Lung (tissue), 12 donors: ENCODE data around the gene SH3BGRL. TPM values are rescaled to one million over a fixed set of nuclear protein-coding genes. Genes with fewer than 3 reads are reported as not detected.

Source experiments
- ATAC-seq: fragments of 200-7000 bp; cut with Tn5 transposase; one replicate; pipeline ENCODE4 v1.9.1; 2020; ENCODE audit warnings: moderate number of reproducible peaks; ENCODE audit not compliant: insufficient read depth, low FRiP score
- DNase-seq, 3 donors: peaks; one replicate each; pipeline ENCODE4 v3.0.0-alpha.2; 2013 to 2017
- H3K27ac ChIP-seq, 2 donors: one replicate each; pipeline ENCODE4 v1.5.1; 2013; ENCODE audit warnings: mild to moderate bottlenecking in 2 of 2, moderate library complexity in 2 of 2, control low read depth in 1 of 2, inconsistent platforms in 1 of 2, low read depth in 1 of 2, low read length in 1 of 2
- H3K27me3 ChIP-seq, 3 donors: one replicate each; pipeline ENCODE4 v1.5.1; 2013; ENCODE audit warnings: low read length in 2 of 3; ENCODE audit not compliant: control insufficient read depth in 3 of 3, insufficient read depth in 3 of 3
- H3K36me3 ChIP-seq, 4 donors: one replicate each; pipeline ENCODE4 v1.5.1; 2013; ENCODE audit warnings: low read length in 4 of 4, mild to moderate bottlenecking in 1 of 4, moderate library complexity in 1 of 4; ENCODE audit not compliant: control insufficient read depth in 4 of 4, insufficient read depth in 4 of 4
- H3K4me1 ChIP-seq, 5 donors: one replicate each; pipeline ENCODE4 v1.5.1; 2013; ENCODE audit warnings: low read length in 5 of 5, mild to moderate bottlenecking in 2 of 5, moderate library complexity in 1 of 5; ENCODE audit not compliant: control insufficient read depth in 5 of 5, insufficient read depth in 5 of 5
- H3K4me3 ChIP-seq: one replicate; pipeline ENCODE4 v1.5.1; 2013; ENCODE audit warnings: mild to moderate bottlenecking, control low read depth, moderate library complexity
- H3K9ac ChIP-seq, 2 donors: one replicate each; pipeline ENCODE4 v1.5.1; 2013; ENCODE audit warnings: low read length in 2 of 2, control low read depth in 1 of 2; ENCODE audit not compliant: insufficient read depth in 1 of 2
- H3K9me3 ChIP-seq, 4 donors: one replicate each; pipeline ENCODE4 v1.5.1; 2013; ENCODE audit warnings: low read length in 3 of 4, mild to moderate bottlenecking in 1 of 4, moderate library complexity in 1 of 4; ENCODE audit not compliant: control insufficient read depth in 4 of 4, insufficient read depth in 3 of 4
- WGBS, 2 donors: extraction: QIAGEN DNeasy Blood & Tissue Kit; methylation state at CpG; one replicate each; pipeline ENCODE4 v1.1.7; 2013; 5-methylcytosine and 5-hydroxymethylcytosine counted together
- polyA plus RNA-seq, 2 donors: library from polyadenylated mRNA; stranded (reverse); fragments of 200-250 nt; gene quantifications; one replicate each; pipeline ENCODE4 v1.2.1, GENCODE V29; 2013
- total RNA-seq, 2 donors: library from RNA; depleted of rRNA in 1 of 2; stranded (reverse); fragments of >200 nt in 1 of 2; gene quantifications; one replicate each; pipeline ENCODE4 v1.2.1, GENCODE V29; 2014 to 2021
- TF ChIP-seq, protein P1 (sequence below): IDR thresholded peaks from 2 replicates; pipeline ENCODE4 v1.5.1; 2012; ENCODE audit warnings: mild to moderate bottlenecking; ENCODE audit errors: control extremely low read depth, extremely low read depth
- donor health status: control.
- donor health status: control.
- donor health status: Bipolar disorder and iron deficiency.
- donor health status: healthy.
- donor health status: DM: yes; HTN: yes; CAD: no.

Gene SH3BGRL
- total and polyA plus RNA-seq, 4 donors, result 73.1 to 196 (median 92.9) TPM

DNA sequence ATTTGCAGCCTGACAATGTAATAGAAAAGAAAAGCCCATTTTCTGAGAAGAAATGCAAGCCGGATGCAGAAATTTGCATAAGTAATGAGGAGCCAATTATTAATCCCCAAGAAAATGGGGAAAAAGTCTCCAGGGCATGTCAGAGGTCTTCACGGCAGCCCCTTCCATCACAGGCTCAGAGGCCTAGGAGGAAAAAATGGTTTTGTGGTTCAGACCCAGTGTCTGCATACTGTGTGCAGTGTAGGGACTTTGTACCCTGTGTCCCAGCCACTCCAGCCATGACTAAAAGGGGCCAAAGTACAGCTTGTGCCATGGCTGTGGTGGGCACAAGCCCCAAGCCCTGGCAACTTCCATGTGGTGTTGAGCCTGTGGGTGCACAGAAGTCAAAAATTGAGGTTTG is 92.2 kb downstream of the SH3BGRL start:
- WGBS, 2 donors, result 90 to 100% methylated on average over 2 of the region's 2 CpGs
- Histone ChIP-seq H3K4me3 (no peak overlapping the region), H3K36me3 (peaks cover 0 to 12% (median 2%) of the 10 kb centered on the region in 4 donors), H3K27me3 (no peaks in the 10 kb centered on the region), H3K4me1 (no peaks in the 10 kb centered on the region), H3K9ac (no peak overlapping the region), H3K9me3 (peaks cover 3 to 16% (median 10%) of the 10 kb centered on the region in 4 donors), H3K27ac (no peak overlapping the region)
- DNase-seq (no peak), ATAC-seq (no peak)
- TF ChIP-seq, protein P1, sequence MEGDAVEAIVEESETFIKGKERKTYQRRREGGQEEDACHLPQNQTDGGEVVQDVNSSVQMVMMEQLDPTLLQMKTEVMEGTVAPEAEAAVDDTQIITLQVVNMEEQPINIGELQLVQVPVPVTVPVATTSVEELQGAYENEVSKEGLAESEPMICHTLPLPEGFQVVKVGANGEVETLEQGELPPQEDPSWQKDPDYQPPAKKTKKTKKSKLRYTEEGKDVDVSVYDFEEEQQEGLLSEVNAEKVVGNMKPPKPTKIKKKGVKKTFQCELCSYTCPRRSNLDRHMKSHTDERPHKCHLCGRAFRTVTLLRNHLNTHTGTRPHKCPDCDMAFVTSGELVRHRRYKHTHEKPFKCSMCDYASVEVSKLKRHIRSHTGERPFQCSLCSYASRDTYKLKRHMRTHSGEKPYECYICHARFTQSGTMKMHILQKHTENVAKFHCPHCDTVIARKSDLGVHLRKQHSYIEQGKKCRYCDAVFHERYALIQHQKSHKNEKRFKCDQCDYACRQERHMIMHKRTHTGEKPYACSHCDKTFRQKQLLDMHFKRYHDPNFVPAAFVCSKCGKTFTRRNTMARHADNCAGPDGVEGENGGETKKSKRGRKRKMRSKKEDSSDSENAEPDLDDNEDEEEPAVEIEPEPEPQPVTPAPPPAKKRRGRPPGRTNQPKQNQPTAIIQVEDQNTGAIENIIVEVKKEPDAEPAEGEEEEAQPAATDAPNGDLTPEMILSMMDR, result no peak

DNA sequence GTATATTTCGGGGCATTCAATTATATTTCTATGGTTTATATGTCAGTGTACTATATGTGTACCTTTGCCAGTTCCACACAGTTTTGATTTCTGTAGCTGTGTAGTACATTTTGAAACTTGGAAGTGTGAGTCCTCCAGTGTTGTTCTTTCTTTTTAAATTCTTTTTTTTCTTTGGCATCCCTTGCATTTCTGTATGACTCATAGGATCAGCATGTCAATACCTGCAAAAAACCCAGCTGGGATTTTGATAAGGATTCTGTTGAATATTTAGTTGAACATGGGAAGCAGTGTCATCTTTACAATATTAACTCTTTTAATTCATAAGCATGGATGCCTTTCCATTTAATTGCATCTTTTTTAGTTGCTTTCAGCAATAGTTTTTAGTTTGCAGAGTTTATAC is 100.0 kb downstream of the SH3BGRL start:
- Histone ChIP-seq H3K27me3 (no peaks in the 10 kb centered on the region), H3K9ac (no peak overlapping the region), H3K9me3 (no peaks in the 10 kb centered on the region), H3K27ac (no peak overlapping the region), H3K4me1 (no peaks in the 10 kb centered on the region), H3K4me3 (no peak overlapping the region), H3K36me3 (no peaks in the 10 kb centered on the region)
- 79 to 100% methylated on average over 1 of the region's 1 CpG for WGBS, 2 donors
- DNase-seq (no peak), ATAC-seq (no peak)
- TF ChIP-seq, protein P1, result no peak

DNA sequence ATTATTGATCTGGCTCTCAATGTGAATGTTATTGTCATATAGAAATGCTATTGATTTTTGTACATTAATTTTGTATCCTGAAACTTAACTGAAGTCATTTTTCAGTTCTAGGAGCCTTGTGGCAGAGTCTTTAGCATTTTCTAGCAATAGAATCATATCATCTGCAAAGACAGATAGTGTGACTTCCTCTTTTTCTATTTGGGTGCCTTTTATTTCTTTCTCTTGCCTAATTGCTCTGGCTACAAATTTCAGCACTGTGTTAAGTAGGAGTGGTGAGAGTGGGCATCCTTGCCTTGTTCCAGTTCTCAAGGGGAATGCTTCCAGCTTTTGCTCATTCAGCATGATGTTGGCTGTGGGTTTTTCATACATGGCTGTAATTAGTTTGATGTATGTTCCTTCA is 102.7 kb downstream of the SH3BGRL start:
- peaks cover 0 to 2% (median 0%) of the 10 kb centered on the region in 3 donors for H3K27me3 ChIP-seq
- H3K9ac ChIP-seq, result no peak overlapping the region
- no peaks in the 10 kb centered on the region for H3K9me3 ChIP-seq
- DNase-seq, result no peak
- H3K4me3 ChIP-seq, result no peak overlapping the region
- TF ChIP-seq, protein P1, result no peak
- H3K36me3 ChIP-seq, result no peaks in the 10 kb centered on the region
- peaks cover 0 to 1% (median 0%) of the 10 kb centered on the region in 5 donors for H3K4me1 ChIP-seq
- no peak for ATAC-seq
- no peak overlapping the region for H3K27ac ChIP-seq

DNA sequence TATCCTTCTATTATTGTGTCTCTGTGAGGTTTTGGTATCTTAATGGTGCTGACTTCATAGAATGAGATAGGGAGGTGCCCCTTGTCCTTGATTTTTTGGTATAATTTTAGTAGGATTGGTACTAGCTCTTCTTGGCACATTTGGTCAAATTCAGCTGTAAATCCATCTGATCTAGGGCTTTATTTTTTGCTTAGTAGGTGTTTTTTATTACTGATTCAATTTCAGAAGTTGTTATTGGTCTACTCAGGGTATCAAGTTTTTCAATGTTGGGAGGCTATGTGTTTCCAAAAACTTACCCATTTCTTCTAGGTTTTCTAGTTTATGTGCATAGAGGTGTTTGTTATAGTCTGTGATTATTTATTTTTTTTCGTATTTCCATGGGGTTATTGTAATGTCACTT is 103.3 kb downstream of the SH3BGRL start:
- no peak overlapping the region for H3K4me3 ChIP-seq
- TF ChIP-seq, protein P1, result no peak

More for the DNA sequence above, 103.3 kb downstream of the SH3BGRL start:
- no peak overlapping the region for H3K27ac ChIP-seq
- H3K9ac ChIP-seq, result no peak overlapping the region
- H3K27me3 ChIP-seq, result peaks cover 0 to 2% (median 0%) of the 10 kb centered on the region in 3 donors
- peaks cover 0 to 3% (median 0%) of the 10 kb centered on the region in 4 donors for H3K9me3 ChIP-seq
- 69 to 79% methylated on average over 1 of the region's 1 CpG for WGBS, 2 donors
- DNase-seq (no peak), ATAC-seq (no peak)
- no peaks in the 10 kb centered on the region for H3K36me3 ChIP-seq
- H3K4me1 ChIP-seq, result peaks cover 0 to 1% (median 0%) of the 10 kb centered on the region in 5 donors
